Measurements from ENCODE around the gene PRKCH. TPM values are rescaled to one million over a fixed set of nuclear protein-coding genes. Genes with fewer than 3 reads are reported as not detected.

PRKCH gene
- polyA plus RNA-seq, 1 donor from 2014 or later, result 2.0 TPM

GRCh38 chr14:61568572-61569011 lies 247.2 kb downstream of the PRKCH start (continued):
- TF ChIP-seq TAF1 (IDR thresholded peaks at IDR 0.05; ENCODE audit: low read depth) (no peak), POLR2AphosphoS5 (IDR thresholded peaks at IDR 0.05) (no peak)

GRCh38 chr14:61569308-61569707 lies 247.9 kb downstream of the PRKCH start:
- no peak overlapping the region for H3K4me3 ChIP-seq (ENCODE audit: low read length)

GRCh38 chr14:61569812-61570548 lies 248.6 kb downstream of the PRKCH start:
- H3F3A ChIP-seq (ENCODE audit: insufficient read depth, low read length, poor library complexity, severe bottlenecking), result no peaks in the 10 kb centered on the region
- no peak overlapping the region for H3K4me3 ChIP-seq (ENCODE audit: low read length)
- H3K4me2 ChIP-seq (ENCODE audit: low read length), result no peak overlapping the region
- H3K27ac ChIP-seq (ENCODE audit: low read length), result no peak overlapping the region
- H3K36me3 ChIP-seq (ENCODE audit: insufficient read depth, low read length), result no peaks in the 10 kb centered on the region
- H3K79me2 ChIP-seq (replicated peaks; ENCODE audit: insufficient read depth, low read length), result no peaks in the 10 kb centered on the region
- H3K9me2 ChIP-seq (ENCODE audit: insufficient read depth, low read length), result no peaks in the 10 kb centered on the region
- H3K9ac ChIP-seq (ENCODE audit: low read length), result no peak overlapping the region
- no peaks in the 10 kb centered on the region for H3K9me3 ChIP-seq (ENCODE audit: low read length)
- no peaks in the 10 kb centered on the region for H4K20me1 ChIP-seq (ENCODE audit: insufficient read depth)
- no peak overlapping the region for H2AFZ ChIP-seq (ENCODE audit: low read depth, low read length)
- H3K27me3 ChIP-seq (ENCODE audit: insufficient read depth, low read depth, low read length), result no peaks in the 10 kb centered on the region
- TF ChIP-seq REST (IDR thresholded peaks at IDR 0.05; ENCODE audit: borderline replicate concordance) (no peak), EZH2 (IDR thresholded peaks at IDR 0.05; ENCODE audit: borderline replicate concordance, insufficient read depth, low read length, poor library complexity, severe bottlenecking) (no peak)

More at GRCh38 chr14:61569308-61569707, 247.9 kb downstream of the PRKCH start:
- no peak overlapping the region for H3K4me2 ChIP-seq (ENCODE audit: low read length)
- no peaks in the 10 kb centered on the region for H3K27me3 ChIP-seq (ENCODE audit: insufficient read depth, low read depth, low read length)
- no peak overlapping the region for H2AFZ ChIP-seq (ENCODE audit: low read depth, low read length)
- no peak overlapping the region for H3K27ac ChIP-seq (ENCODE audit: low read length)
- no peaks in the 10 kb centered on the region for H3K79me2 ChIP-seq (replicated peaks; ENCODE audit: insufficient read depth, low read length)
- no peak overlapping the region for H3K9ac ChIP-seq (ENCODE audit: low read length)
- H3K9me2 ChIP-seq (ENCODE audit: insufficient read depth, low read length), result no peaks in the 10 kb centered on the region
- no peaks in the 10 kb centered on the region for H3K36me3 ChIP-seq (ENCODE audit: insufficient read depth, low read length)
- H3F3A ChIP-seq (ENCODE audit: insufficient read depth, low read length, poor library complexity, severe bottlenecking), result no peaks in the 10 kb centered on the region
- no peak for TF ChIP-seq REST (IDR thresholded peaks at IDR 0.05; ENCODE audit: borderline replicate concordance)
- TF ChIP-seq EP300 (conservative IDR thresholded peaks at IDR 0.05; ENCODE audit: poor library complexity, severe bottlenecking), result no peak
- no peak for TF ChIP-seq MXI1 (conservative IDR thresholded peaks at IDR 0.05; ENCODE audit: poor library complexity, severe bottlenecking)
- TF ChIP-seq EZH2 (IDR thresholded peaks at IDR 0.05; ENCODE audit: borderline replicate concordance, insufficient read depth, low read length, poor library complexity, severe bottlenecking), result no peak
- TF ChIP-seq TAF1 (IDR thresholded peaks at IDR 0.05; ENCODE audit: low read depth), result no peak
- H3K9me3 ChIP-seq (ENCODE audit: low read length), result no peaks in the 10 kb centered on the region
- H4K20me1 ChIP-seq (ENCODE audit: insufficient read depth), result no peaks in the 10 kb centered on the region
